HEK293 (cell line): ENCODE measurements around the gene SF3A1.
A peak's percentile ranks its signal among the peaks of the same experiment; 100 is the strongest.

ENCODE experiments used
- CTCF ChIA-PET: fragments of 350-600 bp; formaldehyde crosslinking; extraction: SDS; loops from one replicate; lab custom pipeline; 2021; ENCODE audit warnings: antibody characterized with exemption; lab: Yijun Ruan, JAX
- POLR2A ChIA-PET: fragments of 300-600 bp; formaldehyde crosslinking; extraction: SDS; loops from one replicate; lab custom pipeline; 2020; ENCODE audit warnings: antibody characterized with exemption, inconsistent platforms; lab: Yijun Ruan, JAX
- H3K27ac ChIP-seq: fragments of 200-500 bp; sonication (Bioruptor generic); 2 replicates; pipeline ENCODE4 v1.5.1; 2014; ENCODE audit warnings: low read depth, low read length, control low read depth, inconsistent platforms; ENCODE audit errors: extremely low read depth
- H3K36me3 ChIP-seq, 2 experiments: fragments of 200-500 bp in 1 of 2; sonication (Bioruptor generic) in 1 of 2; 1 replicate in 1 of 2; 2 replicates in 1 of 2; pipeline ENCODE4 v1.5.1; 2014 to 2017; ENCODE audit warnings: inconsistent platforms in 2 of 2, low read length in 2 of 2; ENCODE audit not compliant: control insufficient read depth in 2 of 2, insufficient read depth in 1 of 2
- H3K4me1 ChIP-seq: fragments of 200-500 bp; sonication (Bioruptor generic); 2 replicates; pipeline ENCODE4 v1.5.1; 2014; ENCODE audit warnings: mild to moderate bottlenecking, low read length, inconsistent platforms; ENCODE audit not compliant: control insufficient read depth, insufficient read depth
- H3K4me3 ChIP-seq: 2 replicates; pipeline ENCODE4 v1.5.1; 2011; ENCODE audit warnings: low read depth, mild to moderate bottlenecking, control low read depth, low read length, moderate library complexity
- H3K9me3 ChIP-seq: fragments of 200-500 bp; sonication (Bioruptor generic); 2 replicates; pipeline ENCODE4 v1.5.1; 2014; ENCODE audit warnings: low read depth, low read length, inconsistent platforms; ENCODE audit not compliant: control insufficient read depth, insufficient read depth
- BCL11A ChIP-seq: fragments of 450-650 bp; formaldehyde crosslinking; IDR thresholded peaks from 2 replicates; pipeline ENCODE4 v1.5.1; 2016; ENCODE audit warnings: low read depth, missing biosample characterization, missing genetic modification characterization
- EGR2 ChIP-seq: fragments of 450-650 bp; formaldehyde crosslinking; IDR thresholded peaks from 2 replicates; pipeline ENCODE4 v1.5.1; 2016; ENCODE audit warnings: low read depth, missing biosample characterization, missing genetic modification characterization
- HOXA7 ChIP-seq: sonication (generic); formaldehyde crosslinking; IDR thresholded peaks from 2 replicates; pipeline ENCODE4 v1.8.1; 2022; ENCODE audit warnings: missing genetic modification reagents, borderline replicate concordance
- IKZF3 ChIP-seq: fragments of 450-650 bp; IDR thresholded peaks from 2 replicates; pipeline ENCODE4 v1.5.0; 2018; ENCODE audit warnings: missing biosample characterization, mild to moderate bottlenecking, missing genetic modification characterization, moderate library complexity
- KLF8 ChIP-seq: fragments of 450-650 bp; formaldehyde crosslinking; IDR thresholded peaks from 2 replicates; pipeline ENCODE4 v1.5.1; 2016; ENCODE audit warnings: missing biosample characterization, missing genetic modification characterization
- MEIS1 ChIP-seq: sonication (generic); formaldehyde crosslinking; IDR thresholded peaks from 2 replicates; pipeline ENCODE4 v1.8.1; 2022; ENCODE audit warnings: missing genetic modification reagents, mild to moderate bottlenecking, borderline replicate concordance
- SCRT1 ChIP-seq: fragments of 450-650 bp; formaldehyde crosslinking; IDR thresholded peaks from 2 replicates; pipeline ENCODE4 v1.5.1; 2016; ENCODE audit warnings: missing biosample characterization, missing genetic modification characterization, borderline replicate concordance
- SP2 ChIP-seq: fragments of 450-650 bp; formaldehyde crosslinking; IDR thresholded peaks from 2 replicates; pipeline ENCODE4 v1.5.1; 2016; ENCODE audit warnings: missing biosample characterization, missing genetic modification characterization
- ZBTB17 ChIP-seq: fragments of 450-650 bp; formaldehyde crosslinking; IDR thresholded peaks from 2 replicates; pipeline ENCODE4 v1.5.1; 2016; ENCODE audit warnings: missing biosample characterization, missing genetic modification characterization
- ZBTB48 ChIP-seq: fragments of 450-650 bp; formaldehyde crosslinking; IDR thresholded peaks from 2 replicates; pipeline ENCODE4 v1.5.1; 2016; ENCODE audit warnings: missing biosample characterization, missing genetic modification characterization
- ZBTB49 ChIP-seq: fragments of 450-650 bp; formaldehyde crosslinking; IDR thresholded peaks from 2 replicates; pipeline ENCODE4 v1.5.1; 2016; ENCODE audit warnings: missing biosample characterization, missing genetic modification characterization, low read depth
- ZFP69B ChIP-seq: fragments of 450-650 bp; formaldehyde crosslinking; IDR thresholded peaks from 2 replicates; pipeline ENCODE4 v1.5.1; 2016; ENCODE audit warnings: missing biosample characterization, missing genetic modification characterization
- ZIC2 ChIP-seq: fragments of 450-650 bp; formaldehyde crosslinking; IDR thresholded peaks from 2 replicates; pipeline ENCODE4 v1.5.1; 2016; ENCODE audit warnings: missing biosample characterization, missing genetic modification characterization
- ZNF121 ChIP-seq: fragments of 450-650 bp; formaldehyde crosslinking; IDR thresholded peaks from 2 replicates; pipeline ENCODE4 v1.5.1; 2016; ENCODE audit warnings: missing biosample characterization, missing genetic modification characterization
- ZNF140 ChIP-seq: fragments of 450-650 bp; formaldehyde crosslinking; IDR thresholded peaks from 2 replicates; pipeline ENCODE4 v1.5.1; 2016; ENCODE audit warnings: missing biosample characterization, missing genetic modification characterization
- ZNF169 ChIP-seq: fragments of 450-650 bp; formaldehyde crosslinking; IDR thresholded peaks from 2 replicates; pipeline ENCODE4 v1.5.1; 2016; ENCODE audit warnings: missing biosample characterization, missing genetic modification characterization
- ZNF248 ChIP-seq: fragments of 450-650 bp; formaldehyde crosslinking; IDR thresholded peaks from 2 replicates; pipeline ENCODE4 v1.5.1; 2017; ENCODE audit warnings: missing biosample characterization, missing genetic modification characterization
- ZNF292 ChIP-seq: fragments of 450-650 bp; formaldehyde crosslinking; IDR thresholded peaks from 2 replicates; pipeline ENCODE4 v1.5.1; 2016; ENCODE audit warnings: low read depth, missing biosample characterization, missing genetic modification characterization, borderline replicate concordance
- ZNF324 ChIP-seq: fragments of 450-650 bp; formaldehyde crosslinking; IDR thresholded peaks from 2 replicates; pipeline ENCODE4 v1.5.1; 2016; ENCODE audit warnings: missing biosample characterization, missing genetic modification characterization
- ZNF37A ChIP-seq: fragments of 450-650 bp; IDR thresholded peaks from 2 replicates; pipeline ENCODE4 v1.5.1; 2018; ENCODE audit warnings: missing biosample characterization, missing genetic modification characterization
- ZNF391 ChIP-seq: fragments of 450-650 bp; formaldehyde crosslinking; IDR thresholded peaks from 2 replicates; pipeline ENCODE4 v1.5.1; 2016; ENCODE audit warnings: low read depth, missing biosample characterization, missing genetic modification characterization, borderline replicate concordance
- ZNF416 ChIP-seq: fragments of 450-650 bp; formaldehyde crosslinking; IDR thresholded peaks from 2 replicates; pipeline ENCODE4 v1.5.1; 2016; ENCODE audit warnings: missing biosample characterization, missing genetic modification characterization
- ZNF423 ChIP-seq: fragments of 450-650 bp; formaldehyde crosslinking; IDR thresholded peaks from 2 replicates; pipeline ENCODE4 v1.5.1; 2016; ENCODE audit warnings: missing biosample characterization, missing genetic modification characterization
- ZNF473 ChIP-seq: fragments of 450-650 bp; formaldehyde crosslinking; IDR thresholded peaks from 2 replicates; pipeline ENCODE4 v1.5.1; 2017; ENCODE audit warnings: missing biosample characterization, missing genetic modification characterization
- ZNF510 ChIP-seq: fragments of 450-650 bp; formaldehyde crosslinking; IDR thresholded peaks from 2 replicates; pipeline ENCODE4 v1.5.1; 2018; ENCODE audit warnings: mild to moderate bottlenecking, missing genetic modification characterization, missing biosample characterization; ENCODE audit not compliant: insufficient replicate concordance
- ZNF530 ChIP-seq: fragments of 450-650 bp; formaldehyde crosslinking; IDR thresholded peaks from 2 replicates; pipeline ENCODE4 v1.5.1; 2016; ENCODE audit warnings: low read depth, missing biosample characterization, missing genetic modification characterization
- ZNF664 ChIP-seq: fragments of 450-650 bp; formaldehyde crosslinking; IDR thresholded peaks from 2 replicates; pipeline ENCODE4 v1.5.1; 2016; ENCODE audit warnings: missing biosample characterization, missing genetic modification characterization
- ZNF747 ChIP-seq: fragments of 450-650 bp; formaldehyde crosslinking; IDR thresholded peaks from 2 replicates; pipeline ENCODE4 v1.5.1; 2016; ENCODE audit warnings: missing biosample characterization, missing genetic modification characterization
- ZNF768 ChIP-seq: fragments of 450-650 bp; formaldehyde crosslinking; IDR thresholded peaks from 2 replicates; pipeline ENCODE4 v1.5.1; 2018; ENCODE audit warnings: missing biosample characterization, mild to moderate bottlenecking, missing genetic modification characterization
- ZNF777 ChIP-seq: fragments of 450-650 bp; formaldehyde crosslinking; IDR thresholded peaks from 2 replicates; pipeline ENCODE4 v1.5.1; 2017; ENCODE audit warnings: missing biosample characterization, missing genetic modification characterization, borderline replicate concordance
- ZNF791 ChIP-seq: fragments of 450-650 bp; formaldehyde crosslinking; IDR thresholded peaks from 2 replicates; pipeline ENCODE4 v1.5.1; 2016; ENCODE audit warnings: missing biosample characterization, missing genetic modification characterization
- TF ChIP-seq, protein P1 (sequence below): fragments of 450-650 bp; formaldehyde crosslinking; IDR thresholded peaks from 2 replicates; pipeline ENCODE4 v1.5.1; 2016; ENCODE audit warnings: missing biosample characterization, missing genetic modification characterization

The SF3A1 gene

DNA sequence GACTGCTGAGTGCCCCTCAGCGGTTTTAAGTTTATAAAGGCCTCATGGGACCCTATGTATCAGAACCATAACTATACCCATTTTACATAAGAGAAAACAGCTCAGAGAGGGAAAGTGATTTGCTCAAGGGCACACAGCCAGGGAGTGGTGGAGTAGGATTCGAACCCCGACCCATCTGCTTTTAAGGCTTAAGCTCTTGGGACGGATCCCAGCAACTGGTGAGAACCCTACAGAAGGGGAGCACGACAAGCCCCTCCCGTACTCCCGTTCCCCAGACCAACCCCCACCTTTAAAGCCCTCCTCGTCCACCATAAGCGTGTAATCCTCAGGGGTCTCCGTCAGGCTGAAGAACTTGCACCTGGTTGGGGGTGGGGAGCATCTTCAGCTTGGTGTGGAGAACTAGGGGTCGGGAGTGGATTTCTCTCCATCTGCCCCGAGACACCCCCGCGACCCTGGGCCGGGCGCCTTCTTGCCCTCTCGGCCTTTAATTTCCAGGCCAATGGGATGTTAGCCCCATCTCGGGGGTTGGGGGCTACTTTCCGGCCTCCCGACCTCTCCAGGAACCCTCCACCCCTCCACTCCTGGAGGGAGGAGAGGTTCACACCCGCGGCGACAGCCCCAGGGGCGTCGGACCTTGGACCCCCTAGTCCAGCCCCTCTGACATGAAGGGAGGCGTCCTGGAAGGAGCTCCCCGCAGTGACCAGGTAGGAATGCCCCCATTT is 68.1 kb downstream of the SF3A1 start:
- CTCF ChIA-PET, result interaction anchor here (0.5 to 4.0 kb wide), 59 partner anchors 8 to 913 kb away, joined by 3 to 80 read pairs (median 4); partner anchors contain the start of genes CCDC157, RNF215, SEC14L2 and SF3A1
- H3K4me3 ChIP-seq, result peak overlapping the region; percentile 60
- H3K4me1 ChIP-seq, result no peaks in the 10 kb centered on the region; the same call in 1 of the 2 replicates
- TF ChIP-seq ZNF768 (tag by site-specific recombination) (peak; percentile 91), BCL11A (tag by site-specific recombination) (0 out of 2 replicates have a peak, but pooled peaks have one; percentile 13), ZNF416 (tag by site-specific recombination) (no peak)
- peaks cover 0 to 35% of the 10 kb centered on the region in 2 experiments; a peak in 1 of 3 replicates for H3K36me3 ChIP-seq
- no peak overlapping the region for H3K27ac ChIP-seq
- no peaks in the 10 kb centered on the region for H3K9me3 ChIP-seq
- POLR2A ChIA-PET, result interaction anchor here (0.6 to 4.2 kb wide), 11 partner anchors 11 to 1128 kb away, joined by 3 to 25 read pairs (median 5); partner anchors contain the start of genes CCDC157, RNF215, SEC14L2 and SF3A1

- Histone ChIP-seq H3K4me1 (no peaks in the 10 kb centered on the region; the same call in 1 of the 2 replicates), H3K4me3 (no peak overlapping the region), H3K27ac (no peak overlapping the region), H3K9me3 (no peaks in the 10 kb centered on the region), H3K36me3 (peaks cover 0 to 27% of the 10 kb centered on the region in 2 experiments; a peak in 1 of 3 replicates)
- ChIA-PET CTCF (interaction anchor here (0.5 to 4.0 kb wide), 60 partner anchors 8 to 617 kb away, joined by 3 to 80 read pairs (median 4); partner anchors contain the start of genes CCDC157, RNF215, SEC14L2 and SF3A1), POLR2A (interaction anchor here (0.6 to 1.6 kb wide), 9 partner anchors 10 to 1129 kb away, joined by 3 to 18 read pairs (median 4); partner anchors contain the start of genes CCDC157, RNF215, SEC14L2 and SF3A1)
- TF ChIP-seq ZFP69B (tag by site-specific recombination) (no peak), ZNF324 (tag by site-specific recombination) (no peak), ZNF292 (no peak), ZBTB49 (tag by site-specific recombination) (no peak), ZNF777 (tag by site-specific recombination) (no peak), ZNF473 (no peak), ZNF747 (tag by site-specific recombination) (no peak), ZNF248 (no peak), KLF8 (peak; percentile 50; the same call in 1 of the 2 replicates), IKZF3 (tag by site-specific recombination) (peak; percentile 22; the same call in 1 of the 2 replicates), ZNF121 (tag by site-specific recombination) (peak; percentile 98), ZNF791 (tag by site-specific recombination) (no peak), ZBTB17 (tag by site-specific recombination) (peak; percentile 29; the same call in 1 of the 2 replicates), ZNF664 (tag by site-specific recombination) (peak; percentile 31; the same call in 1 of the 2 replicates), ZNF169 (no peak), ZNF391 (tag by site-specific recombination) (no peak), ZBTB48 (tag by site-specific recombination) (no peak; the same call in 1 of the 2 replicates), ZNF140 (tag by site-specific recombination) (no peak), EGR2 (tag by site-specific recombination) (no peak), ZNF37A (tag by site-specific recombination) (no peak), SCRT1 (tag by site-specific recombination) (no peak), SP2 (peak; percentile 50), ZNF510 (tag by site-specific recombination) (no peak), HOXA7 (no peak), ZNF423 (tag by site-specific recombination) (no peak), ZNF530 (no peak), MEIS1 (no peak), ZIC2 (tag by site-specific recombination) (peak; percentile 73)
- TF ChIP-seq, protein P1, sequence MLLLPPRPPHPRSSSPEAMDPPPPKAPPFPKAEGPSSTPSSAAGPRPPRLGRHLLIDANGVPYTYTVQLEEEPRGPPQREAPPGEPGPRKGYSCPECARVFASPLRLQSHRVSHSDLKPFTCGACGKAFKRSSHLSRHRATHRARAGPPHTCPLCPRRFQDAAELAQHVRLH (tag by site-specific recombination), result peak; percentile 95
These were observed 68.9 kb downstream of the SF3A1 start for GRCh38 chr22:30287648-30288418.
